Sigmoid colon (tissue), 7 donors: ENCODE results near the gene TNFRSF11A. TPM values are rescaled to one million over a fixed set of nuclear protein-coding genes. Genes with fewer than 3 reads are reported as not detected.
A peak's percentile ranks its signal among the peaks of the same experiment; 100 is the strongest.

Experiments used
- DNase-seq: peaks from one replicate; pipeline ENCODE4 v3.0.0-alpha.2; 2019
- H3K27ac ChIP-seq, 4 donors: fragments of 200-600 bp; sonication (generic); one replicate each; pipeline ENCODE4 v1.5.1; 2016 to 2019; ENCODE audit warnings: mild to moderate bottlenecking in 1 of 4
- H3K27me3 ChIP-seq, 3 donors: fragments of 200-600 bp; sonication (generic); one replicate each; pipeline ENCODE4 v1.5.1; 2019; ENCODE audit warnings: mild to moderate bottlenecking in 1 of 3
- H3K36me3 ChIP-seq, 4 donors: fragments of 200-600 bp; sonication (generic); one replicate each; pipeline ENCODE4 v1.5.1; 2016 to 2019
- H3K4me1 ChIP-seq, 4 donors: fragments of 200-600 bp; sonication (generic); one replicate each; pipeline ENCODE4 v1.5.1; 2017 to 2019
- H3K4me3 ChIP-seq, 4 donors: fragments of 200-600 bp; sonication (generic); one replicate each; pipeline ENCODE4 v1.5.1; 2017 to 2019; ENCODE audit warnings: mild to moderate bottlenecking in 2 of 4, moderate library complexity in 1 of 4
- H3K9me3 ChIP-seq, 4 donors: fragments of 200-600 bp in 3 of 4; sonication (generic) in 3 of 4; one replicate each; pipeline versions ENCODE4 v1.5.1 to v1.6.1; 2013 to 2019
- CTCF ChIP-seq, 4 experiments: fragments of 450-650 bp in 3 of 4; fragments of 200-600 bp in 1 of 4; IDR thresholded peaks; one replicate each; pipeline ENCODE4 v1.5.1; 2016 to 2019; ENCODE audit warnings: antibody characterized with exemption in 4 of 4, mild to moderate bottlenecking in 3 of 4, moderate library complexity in 2 of 4
- EP300 ChIP-seq, 4 donors: sonication (generic); formaldehyde crosslinking; IDR thresholded peaks; one replicate each; pipeline ENCODE4 v1.6.1; 2017; ENCODE audit warnings: antibody characterized with exemption in 4 of 4
- POLR2A ChIP-seq, 2 donors: fragments of 450-650 bp; IDR thresholded peaks; one replicate each; pipeline ENCODE4 v1.6.1; 2016; ENCODE audit warnings: antibody characterized with exemption in 2 of 2, mild to moderate bottlenecking in 2 of 2, moderate library complexity in 2 of 2
- POLR2AphosphoS5 ChIP-seq, 4 donors: sonication (generic); formaldehyde crosslinking; IDR thresholded peaks; one replicate each; pipeline ENCODE4 v1.6.1; 2017; ENCODE audit warnings: antibody characterized with exemption in 4 of 4
- WGBS, 2 donors: extraction: QIAGEN DNeasy Blood & Tissue Kit; methylation state at CpG; one replicate each; pipeline ENCODE4 v1.1.7; 2013; 5-methylcytosine and 5-hydroxymethylcytosine counted together
- intact Hi-C: fragments of 100-400 bp; cut with DNase I; formaldehyde crosslinking; loops from one replicate; pipeline ENCODE4 v1.15.1; 2023
- polyA plus RNA-seq, 3 donors: library from polyadenylated mRNA; stranded (reverse); fragments of 200-250 nt; gene quantifications; one replicate each; pipeline ENCODE4 v1.2.3, GENCODE V29; 2013
- total RNA-seq, 4 donors: library from RNA; depleted of rRNA; stranded (reverse); fragments of >200 nt; gene quantifications; one replicate each; pipeline ENCODE4 v1.1.0, GENCODE V29; 2016
- donor health status: healthy with polysubstance abuse.
- donor health status: Bipolar disorder and iron deficiency.
- donor health status: healthy.

Gene TNFRSF11A
- total and polyA plus RNA-seq, 7 donors = 2.1 to 19.9 (median 3.6) TPM

GRCh38 chr18:62435435-62436031 lies 110.4 kb downstream of the TNFRSF11A start:
- Histone ChIP-seq H3K4me1 (peaks cover 0 to 20% (median 13%) of the 10 kb centered on the region in 4 donors), H3K9me3 (no peaks in the 10 kb centered on the region), H3K27ac (peak overlapping the region in 1 of 4 donors; percentile 23), H3K36me3 (no peaks in the 10 kb centered on the region), H3K27me3 (no peaks in the 10 kb centered on the region), H3K4me3 (no peak overlapping the region)
- no peak for DNase-seq
- TF ChIP-seq POLR2A (IDR thresholded peaks at IDR 0.05) (no peak), CTCF (IDR thresholded peaks at IDR 0.05) (no peak), EP300 (IDR thresholded peaks at IDR 0.05) (no peak), POLR2AphosphoS5 (IDR thresholded peaks at IDR 0.05) (no peak)
- intact Hi-C loops = no loop called here
- WGBS, 2 donors = 11 to 56% methylated on average over 11 of the region's 11 CpGs

- peak overlapping the region; percentile 51 to 73 (median 58) for H3K27ac ChIP-seq
- peak; percentile 74 for DNase-seq
- 14 to 59% methylated on average over 7 of the region's 7 CpGs for WGBS, 2 donors
- no peaks in the 10 kb centered on the region for H3K27me3 ChIP-seq
- H3K9me3 ChIP-seq = no peaks in the 10 kb centered on the region
- intact Hi-C loops = no loop called here
- peaks cover 0 to 20% (median 13%) of the 10 kb centered on the region in 4 donors for H3K4me1 ChIP-seq
- no peak for TF ChIP-seq POLR2AphosphoS5 (IDR thresholded peaks at IDR 0.05)
- no peak for TF ChIP-seq EP300 (IDR thresholded peaks at IDR 0.05)
- TF ChIP-seq CTCF (IDR thresholded peaks at IDR 0.05) = no peak
- no peak for TF ChIP-seq POLR2A (IDR thresholded peaks at IDR 0.05)
- no peaks in the 10 kb centered on the region for H3K36me3 ChIP-seq
- H3K4me3 ChIP-seq = no peak overlapping the region
Observed at GRCh38 chr18:62436636-62437234, 111.6 kb downstream of the TNFRSF11A start.

- Histone ChIP-seq H3K27ac (peak overlapping the region; percentile 57 to 73 (median 60)), H3K9me3 (no peaks in the 10 kb centered on the region), H3K4me1 (peaks cover 0 to 20% (median 13%) of the 10 kb centered on the region in 4 donors), H3K27me3 (no peaks in the 10 kb centered on the region), H3K4me3 (peak overlapping the region in 1 of 4 donors; percentile 1), H3K36me3 (no peaks in the 10 kb centered on the region)
- TF ChIP-seq POLR2AphosphoS5 (IDR thresholded peaks at IDR 0.05) (peak; percentile 11 to 59 (median 33)), POLR2A (IDR thresholded peaks at IDR 0.05) (no peak), EP300 (IDR thresholded peaks at IDR 0.05) (peak in 1 of 4 donors; percentile 10), CTCF (IDR thresholded peaks at IDR 0.05) (no peak)
- peak; percentile 91 for DNase-seq
- WGBS, 2 donors = 20 to 36% methylated on average over 11 of the region's 11 CpGs
- intact Hi-C loops = no loop called here
Observed at GRCh38 chr18:62437235-62438017, 112.3 kb downstream of the TNFRSF11A start.

- TF ChIP-seq POLR2AphosphoS5 (IDR thresholded peaks at IDR 0.05) (peak in 2 of 4 donors; percentile 8 to 20), CTCF (IDR thresholded peaks at IDR 0.05) (no peak)
- Histone ChIP-seq H3K27me3 (no peaks in the 10 kb centered on the region), H3K36me3 (no peaks in the 10 kb centered on the region), H3K9me3 (no peaks in the 10 kb centered on the region), H3K4me3 (no peak overlapping the region), H3K4me1 (peaks cover 0 to 20% (median 13%) of the 10 kb centered on the region in 4 donors), H3K27ac (peak overlapping the region; percentile 57 to 73 (median 60))
- WGBS, 2 donors = 15 to 40% methylated on average over 10 of the region's 10 CpGs
- intact Hi-C loops = no loop called here
- DNase-seq = no peak
Observed at GRCh38 chr18:62438018-62438329, 112.9 kb downstream of the TNFRSF11A start.
